Erythroblast (primary cell): Measurements from ENCODE around the gene ANKRD12.

ENCODE experiments used
- GATA1 ChIP-seq: IDR thresholded peaks from 2 replicates; pipeline ENCODE4 v1.6.1; 2011; ENCODE audit warnings: low read depth, mild to moderate bottlenecking, control low read depth, low read length, moderate library complexity
- POLR2A ChIP-seq: IDR thresholded peaks from 2 replicates; pipeline ENCODE4 v1.6.1; 2011; ENCODE audit warnings: mild to moderate bottlenecking, low read length

DNA sequence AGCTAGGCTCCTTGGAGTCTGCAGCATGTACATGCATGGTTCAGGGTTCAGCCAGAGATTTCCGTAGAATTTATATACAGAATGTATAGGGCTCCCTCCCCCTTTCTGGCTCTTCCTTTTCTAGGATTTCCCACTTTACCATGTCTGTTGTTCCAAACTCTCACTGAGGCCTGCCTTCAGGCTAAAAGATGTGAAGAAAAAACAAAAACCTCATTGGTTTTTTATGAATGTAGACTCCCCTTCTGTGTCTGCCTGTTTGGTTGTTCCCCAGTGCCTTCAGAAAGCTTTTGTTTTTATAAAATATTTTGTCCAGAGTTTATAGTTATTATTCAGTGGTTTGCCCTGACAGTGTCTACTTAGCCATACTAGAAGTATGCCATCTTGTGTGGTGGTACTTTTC, 30.5 kb upstream of the ANKRD12 start:
- no peak for TF ChIP-seq POLR2A
- TF ChIP-seq GATA1: no peak
